A549 (cell line): Measurements from ENCODE around the gene PDGFA. TPM values are rescaled to one million over a fixed set of nuclear protein-coding genes. Genes with fewer than 3 reads are reported as not detected.

Experiments
- ATAC-seq, 2 experiments: fragments of 200-7000 bp in 1 of 2; fragments of >200 bp in 1 of 2; cut with Nextera tagmentation in 1 of 2; cut with Tn5 transposase in 1 of 2; 3 replicates each; pipeline versions ENCODE4 v1.8.0 to v1.9.1; 2018 to 2020; ENCODE audit warnings: mild to moderate bottlenecking in 1 of 2, moderate library complexity in 1 of 2
- CTCF ChIA-PET: fragments of 300-600 bp; sonication (Branson Sonifier 250); formaldehyde crosslinking; extraction: SDS; loops from one replicate; lab custom pipeline; 2021; ENCODE audit warnings: antibody characterized with exemption, inconsistent platforms; lab: Yijun Ruan, JAX
- POLR2A ChIA-PET: fragments of 350-600 bp; formaldehyde crosslinking; extraction: SDS; loops from one replicate; lab custom pipeline; 2021; ENCODE audit warnings: antibody characterized with exemption, inconsistent platforms; lab: Yijun Ruan, JAX
- DNase-seq, 2 experiments: peaks; one replicate each; pipeline versions ENCODE4 v3.0.0 to v3.0.0-alpha.2; 2011 to 2016; ENCODE audit warnings: low read depth in 1 of 2, low spot score in 1 of 2
- FAIRE-seq: peaks from 2 replicates; lab custom pipeline; 2011; peaks lifted over from hg19 to GRCh38; lab: Jason Lieb, UNC
- H3K27ac ChIP-seq, 2 experiments: fragments of >200 bp; sonication (Bioruptor Twin); formaldehyde crosslinking; 3 replicates each; pipeline ENCODE4 v1.5.1; 2016 to 2017
- H3K4me1 ChIP-seq: fragments of >200 bp; sonication (Bioruptor Twin); formaldehyde crosslinking; 3 replicates; pipeline ENCODE4 v1.6.1; 2016
- H3K4me2 ChIP-seq: fragments of >200 bp; sonication (Bioruptor Twin); formaldehyde crosslinking; 3 replicates; pipeline ENCODE4 v1.6.1; 2016
- H3K4me3 ChIP-seq: fragments of >200 bp; sonication (Bioruptor Twin); formaldehyde crosslinking; 3 replicates; pipeline ENCODE4 v1.5.1; 2016
- H3K9me3 ChIP-seq: fragments of >200 bp; sonication (Bioruptor Twin); formaldehyde crosslinking; 3 replicates; pipeline ENCODE4 v1.6.1; 2016
- CBX8 ChIP-seq: fragments of 200-600 bp; sonication (generic); IDR thresholded peaks from 2 replicates; pipeline ENCODE4 v1.6.1; 2016
- CHD2 ChIP-seq: fragments of 150-350 bp; IDR thresholded peaks from 2 replicates; pipeline ENCODE4 v1.6.1; 2014; ENCODE audit warnings: low read length; ENCODE audit not compliant: partially characterized antibody
- CHD4 ChIP-seq: fragments of 200-600 bp; sonication (generic); IDR thresholded peaks from 2 replicates; pipeline ENCODE4 v1.6.1; 2016; ENCODE audit warnings: antibody characterized with exemption, mild to moderate bottlenecking, borderline replicate concordance
- CTCF ChIP-seq: fragments of >200 bp; sonication (Bioruptor Twin); formaldehyde crosslinking; IDR thresholded peaks from 3 replicates; pipeline ENCODE4 v1.5.1; 2016
- ELK1 ChIP-seq: fragments of 150-350 bp; IDR thresholded peaks from 2 replicates; pipeline ENCODE4 v1.6.1; 2014; ENCODE audit warnings: low read depth, mild to moderate bottlenecking, low read length
- ESRRA ChIP-seq: fragments of 150-350 bp; IDR thresholded peaks from 2 replicates; pipeline ENCODE4 v1.6.1; 2014; ENCODE audit warnings: mild to moderate bottlenecking, low read length, borderline replicate concordance
- FOSB ChIP-seq: fragments of 250-450 bp; sonication (Bioruptor Pico); IDR thresholded peaks from 2 replicates; pipeline ENCODE4 v1.5.0; 2020; ENCODE audit warnings: mild to moderate bottlenecking, moderate library complexity
- HDAC2 ChIP-seq: fragments of 200-600 bp; sonication (generic); IDR thresholded peaks from 2 replicates; pipeline ENCODE4 v1.6.1; 2016
- HES2 ChIP-seq: fragments of >200 bp; sonication (Bioruptor Twin); formaldehyde crosslinking; IDR thresholded peaks from 2 replicates; pipeline ENCODE4 v1.6.1; 2016
- HEYL ChIP-seq: fragments of 250-450 bp; sonication (Bioruptor Pico); IDR thresholded peaks from 2 replicates; pipeline ENCODE4 v1.8.0; 2021; ENCODE audit warnings: mild to moderate bottlenecking, moderate library complexity
- HOXB5 ChIP-seq: fragments of 250-450 bp; sonication (Bioruptor Pico); IDR thresholded peaks from 2 replicates; pipeline ENCODE4 v1.5.0; 2020; ENCODE audit warnings: mild to moderate bottlenecking, moderate library complexity
- NFE2L2 ChIP-seq: fragments of 150-350 bp; conservative IDR thresholded peaks from 2 replicates; pipeline ENCODE4 v1.6.1; 2014; ENCODE audit warnings: low read length
- POLR2AphosphoS2 ChIP-seq: conservative IDR thresholded peaks from 2 replicates; pipeline ENCODE4 v1.6.1; 2012; ENCODE audit warnings: low read length, improper control_type of control experiment, inconsistent platforms
- REST ChIP-seq: fragments of 200-600 bp; sonication (generic); IDR thresholded peaks from 2 replicates; pipeline ENCODE4 v1.6.1; 2016; ENCODE audit warnings: antibody characterized with exemption, mild to moderate bottlenecking, moderate library complexity
- RNF2 ChIP-seq: fragments of 200-600 bp; sonication (generic); IDR thresholded peaks from 2 replicates; pipeline ENCODE4 v1.6.1; 2016; ENCODE audit warnings: low read depth, mild to moderate bottlenecking, antibody characterized with exemption, moderate library complexity, borderline replicate concordance
- SMC3 ChIP-seq: fragments of >200 bp; sonication (Bioruptor Twin); formaldehyde crosslinking; IDR thresholded peaks from 3 replicates; pipeline ENCODE4 v1.6.1; 2018; ENCODE audit warnings: inconsistent platforms
- ZSCAN20 ChIP-seq: fragments of 250-450 bp; sonication (Bioruptor Pico); IDR thresholded peaks from 2 replicates; pipeline ENCODE4 v1.8.0; 2022; ENCODE audit warnings: mild to moderate bottlenecking, moderate library complexity
- WGBS: methylation state at CpG from one replicate; pipeline ENCODE4 v1.1.6; 2017; ENCODE audit errors: missing lambda C conversion rate; 5-methylcytosine and 5-hydroxymethylcytosine counted together
- polyA plus RNA-seq, 4 experiments: library from polyadenylated mRNA; depleted of rRNA in 3 of 4; stranded (reverse); fragments of >200 nt; fragmentation: RNase III in 1 of 4; extraction: RNeasy Plus Mini Kit Qiagen cat#74134 plus additional on column Dnase treatment in 1 of 4; gene quantifications; 2 replicates in 3 of 4; 3 replicates in 1 of 4; pipeline ENCODE4 v1.2.3, GENCODE V29; 2011 to 2017

PDGFA gene
- polyA plus RNA-seq, 2 of the 4 experiments (the other 2 are of a cell fraction): 12.8 to 14.9 TPM

- ATAC-seq (no peak), DNase-seq (no peak), FAIRE-seq (no peak)
- no peaks in the 10 kb centered on the region for H3K4me1 ChIP-seq
- ChIA-PET CTCF (no interaction called here), POLR2A (no interaction called here)
- no peak overlapping the region for H3K4me3 ChIP-seq
- H3K9me3 ChIP-seq: no peaks in the 10 kb centered on the region
- 66% methylated on average over 3 of the region's 3 CpGs for WGBS
- H3K27ac ChIP-seq: no peak overlapping the region
- no peak for TF ChIP-seq HOXB5 (CRISPR knock-in tag)
- no peak for TF ChIP-seq RNF2
- TF ChIP-seq CHD2: no peak
- TF ChIP-seq NFE2L2: no peak
- TF ChIP-seq HES2: no peak
- no peak for TF ChIP-seq CBX8
- no peak for TF ChIP-seq ZSCAN20 (CRISPR knock-in tag)
- no peak for TF ChIP-seq ESRRA
- no peak for TF ChIP-seq FOSB (CRISPR knock-in tag)
- TF ChIP-seq HEYL: no peak
- no peak for TF ChIP-seq SMC3
- no peak for TF ChIP-seq CHD4
- H3K4me2 ChIP-seq: no peak overlapping the region
Measured at GRCh38 chr7:467393-467828, 52.2 kb downstream of the PDGFA start.

- Histone ChIP-seq H3K9me3 (no peaks in the 10 kb centered on the region), H3K4me1 (no peaks in the 10 kb centered on the region), H3K4me3 (no peak overlapping the region), H3K4me2 (no peak overlapping the region), H3K27ac (no peak overlapping the region)
- no peak for FAIRE-seq
- CTCF ChIA-PET: no interaction called here
- no peak for ATAC-seq
- 38% methylated on average over 9 of the region's 9 CpGs for WGBS
- POLR2A ChIA-PET: no interaction called here
- no peak for DNase-seq
- TF ChIP-seq REST: no peak
- TF ChIP-seq CTCF: no peak
- no peak for TF ChIP-seq SMC3
- no peak for TF ChIP-seq POLR2AphosphoS2
- no peak for TF ChIP-seq HDAC2
- no peak for TF ChIP-seq ELK1
Measured at GRCh38 chr7:466465-467191, 53.0 kb downstream of the PDGFA start.
